ENCODE measurements around the gene CADM1.

DNA sequence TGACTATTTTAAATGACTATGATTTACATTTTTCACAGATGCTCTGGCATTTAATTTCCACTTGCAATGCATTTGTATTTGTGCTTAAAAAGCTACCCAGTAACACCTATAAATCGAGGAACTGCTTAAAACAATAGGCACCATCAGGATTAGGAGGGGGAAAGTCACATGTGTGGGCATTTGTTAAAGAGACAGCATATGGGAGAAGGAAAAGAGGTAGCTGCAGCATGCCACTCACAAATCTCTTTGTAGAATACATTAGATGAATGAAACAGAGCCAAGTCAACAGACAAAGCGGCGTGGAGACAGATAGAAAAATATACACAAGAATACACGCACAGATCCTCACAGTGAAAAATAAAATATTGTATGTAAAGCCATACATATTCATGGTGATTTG lies 228.0 kb downstream of the CADM1 start:
- TF ChIP-seq, protein P1, sequence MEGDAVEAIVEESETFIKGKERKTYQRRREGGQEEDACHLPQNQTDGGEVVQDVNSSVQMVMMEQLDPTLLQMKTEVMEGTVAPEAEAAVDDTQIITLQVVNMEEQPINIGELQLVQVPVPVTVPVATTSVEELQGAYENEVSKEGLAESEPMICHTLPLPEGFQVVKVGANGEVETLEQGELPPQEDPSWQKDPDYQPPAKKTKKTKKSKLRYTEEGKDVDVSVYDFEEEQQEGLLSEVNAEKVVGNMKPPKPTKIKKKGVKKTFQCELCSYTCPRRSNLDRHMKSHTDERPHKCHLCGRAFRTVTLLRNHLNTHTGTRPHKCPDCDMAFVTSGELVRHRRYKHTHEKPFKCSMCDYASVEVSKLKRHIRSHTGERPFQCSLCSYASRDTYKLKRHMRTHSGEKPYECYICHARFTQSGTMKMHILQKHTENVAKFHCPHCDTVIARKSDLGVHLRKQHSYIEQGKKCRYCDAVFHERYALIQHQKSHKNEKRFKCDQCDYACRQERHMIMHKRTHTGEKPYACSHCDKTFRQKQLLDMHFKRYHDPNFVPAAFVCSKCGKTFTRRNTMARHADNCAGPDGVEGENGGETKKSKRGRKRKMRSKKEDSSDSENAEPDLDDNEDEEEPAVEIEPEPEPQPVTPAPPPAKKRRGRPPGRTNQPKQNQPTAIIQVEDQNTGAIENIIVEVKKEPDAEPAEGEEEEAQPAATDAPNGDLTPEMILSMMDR (IDR thresholded peaks at IDR 0.05), result no peak
- TF ChIP-seq POLR2A (IDR thresholded peaks at IDR 0.05), result no peak

Data from right lobe of liver (tissue), 4 donors.